NCI-H345 treated with DMSO at 0.1 percent for 48 hours (cell line): ENCODE measurements around the gene DNM1.

Experiments used
- DNase-seq: peaks from one replicate; lab custom pipeline; 2025; ENCODE audit not compliant: unreplicated experiment; lab: John Stamatoyannopoulos, UW

The DNM1 gene

DNA sequence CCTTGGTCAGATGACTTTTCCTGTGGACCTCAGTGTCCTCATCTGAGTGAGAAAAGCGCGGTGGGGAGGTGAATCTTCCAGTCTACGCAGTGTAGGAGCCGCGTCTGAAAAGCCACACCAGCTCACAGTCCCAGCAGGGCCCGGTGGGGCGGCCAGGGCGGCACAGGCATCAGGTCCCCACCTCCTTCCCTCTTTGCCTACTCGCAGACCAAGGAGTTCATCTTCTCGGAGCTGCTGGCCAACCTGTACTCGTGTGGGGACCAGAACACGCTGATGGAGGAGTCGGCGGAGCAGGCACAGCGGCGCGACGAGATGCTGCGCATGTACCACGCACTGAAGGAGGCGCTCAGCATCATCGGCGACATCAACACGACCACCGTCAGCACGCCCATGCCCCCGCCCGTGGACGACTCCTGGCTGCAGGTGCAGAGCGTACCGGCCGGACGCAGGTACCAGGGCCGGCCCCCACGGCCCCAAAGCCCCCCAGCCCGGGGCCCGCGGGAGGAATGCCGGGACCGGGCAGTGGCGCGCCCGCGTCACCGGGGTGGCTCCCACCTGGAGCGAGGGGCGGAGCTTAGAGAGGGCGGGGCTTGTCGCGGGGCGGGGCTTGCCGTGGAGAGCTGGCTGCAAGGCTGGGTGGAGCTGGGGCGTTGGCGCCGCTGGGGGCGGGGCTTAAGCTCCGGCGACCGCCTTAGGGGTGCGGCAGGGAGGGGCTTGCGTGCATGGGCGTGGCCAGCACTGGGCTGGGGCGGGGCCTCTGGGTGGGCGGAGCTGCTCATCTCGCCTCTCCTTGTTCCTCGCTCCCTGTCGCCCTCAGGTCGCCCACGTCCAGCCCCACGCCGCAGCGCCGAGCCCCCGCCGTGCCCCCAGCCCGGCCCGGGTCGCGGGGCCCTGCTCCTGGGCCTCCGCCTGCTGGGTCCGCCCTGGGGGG is 47.0 kb downstream of the DNM1 start:
- DNase-seq, result no peak

DNA sequence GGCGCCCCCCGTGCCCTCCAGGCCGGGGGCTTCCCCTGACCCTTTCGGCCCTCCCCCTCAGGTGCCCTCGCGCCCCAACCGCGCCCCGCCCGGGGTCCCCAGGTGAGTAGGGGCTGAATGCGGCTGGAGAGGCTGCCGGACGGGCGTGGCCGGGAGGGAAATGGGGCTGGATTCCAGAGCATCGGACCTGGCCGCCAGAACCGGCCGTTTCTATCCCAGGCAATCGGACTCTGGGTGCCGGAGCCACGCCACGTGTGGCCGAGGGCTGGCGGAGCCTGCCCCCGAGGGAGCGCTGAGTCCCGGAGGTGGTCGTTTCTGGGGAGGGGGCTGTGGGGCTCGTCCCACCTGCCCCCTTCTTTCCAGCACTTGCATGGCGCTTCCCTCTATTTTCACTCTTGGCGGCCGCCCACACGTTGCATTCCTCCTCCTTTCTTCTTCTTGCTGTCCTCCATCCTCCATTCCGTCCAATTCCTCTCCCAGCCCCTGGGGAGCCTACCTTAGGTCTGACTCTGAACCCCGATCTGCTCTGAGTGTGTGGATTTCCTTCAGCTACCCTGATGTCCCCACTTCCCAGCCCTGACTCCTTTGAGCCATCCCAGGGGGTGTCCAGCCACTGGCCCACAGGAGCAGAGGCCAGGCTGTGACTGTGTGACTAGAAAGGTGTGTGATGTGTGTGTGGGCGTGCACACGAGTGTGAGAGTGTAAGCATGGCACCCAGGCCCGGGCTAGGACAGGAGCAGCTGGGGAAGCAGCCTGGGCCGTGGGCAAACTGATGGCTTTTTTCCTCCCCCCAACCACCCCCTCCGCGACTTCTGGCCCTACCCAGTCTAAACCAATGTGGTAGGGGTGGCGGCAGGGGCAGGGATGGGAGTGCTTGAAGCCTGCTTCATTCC is 47.9 kb downstream of the DNM1 start:
- DNase-seq, result no peak

DNA sequence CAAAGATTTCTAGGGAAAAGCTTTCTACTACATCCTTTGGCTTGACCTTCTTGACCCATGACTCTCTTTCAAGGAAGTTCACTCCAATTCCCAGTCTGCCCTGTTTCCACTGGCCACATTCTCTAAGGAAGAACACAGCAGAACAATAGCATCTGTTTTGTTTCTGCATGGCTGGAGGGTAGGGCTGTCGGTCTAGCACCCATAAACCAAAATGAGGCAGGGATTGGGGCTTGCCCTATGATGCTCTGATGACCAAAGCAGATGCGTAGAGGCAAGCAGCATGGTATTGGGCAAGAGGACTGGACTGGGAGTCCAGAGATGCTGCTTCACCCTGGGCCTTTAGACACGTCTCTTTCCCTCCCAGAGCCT is 48.5 kb downstream of the DNM1 start:
- no peak for DNase-seq

- no peak for DNase-seq
Measured at GRCh38 chr9:128252317-128253139, 49.3 kb downstream of the DNM1 start.

DNA sequence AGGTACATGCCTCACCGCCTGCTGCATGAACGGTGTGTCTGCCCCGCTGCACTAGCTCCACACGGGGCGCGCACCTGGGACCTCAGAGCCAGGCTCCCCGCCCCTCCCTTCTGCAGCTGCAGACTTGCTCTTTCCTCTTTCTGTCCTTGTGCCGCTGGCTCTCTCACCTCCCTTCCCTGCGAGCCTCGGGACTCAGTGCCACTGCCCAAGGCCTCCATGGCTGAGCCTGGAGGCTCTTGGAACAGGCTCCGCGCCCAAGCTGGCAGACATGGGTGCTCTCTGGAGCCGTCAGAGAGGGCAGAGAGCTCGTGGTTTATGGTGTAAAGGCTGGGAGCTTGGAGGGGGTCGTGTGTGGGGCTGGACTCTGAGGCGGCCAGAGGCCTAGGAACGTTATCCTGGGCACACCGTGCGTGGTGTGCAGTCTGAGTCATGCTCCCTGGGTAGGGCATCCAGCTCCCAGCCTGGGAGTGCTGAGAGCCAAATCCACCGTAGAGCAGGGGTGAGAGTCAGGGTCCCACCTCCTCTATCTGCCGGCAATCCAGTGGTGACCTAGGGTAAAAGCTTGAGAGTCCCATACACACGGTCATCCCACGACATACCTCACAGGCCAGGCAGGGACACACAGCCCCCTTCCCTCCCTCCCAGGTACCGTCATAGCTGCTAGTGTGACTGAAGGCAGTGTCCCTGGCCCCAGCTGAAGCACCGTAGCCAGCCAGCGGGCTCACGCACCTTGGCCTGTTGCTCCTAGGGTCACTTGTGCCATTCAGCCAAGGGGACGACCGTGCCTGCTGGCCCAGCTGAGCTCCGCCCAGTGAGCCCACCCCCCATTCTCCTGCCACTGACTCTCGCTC is 50.2 kb downstream of the DNM1 start:
- no peak for DNase-seq

GRCh38 chr9:128253991-128254346 is 50.8 kb downstream of the DNM1 start:
- no peak for DNase-seq

- DNase-seq, result no peak
Measured at GRCh38 chr9:128254362-128254761, 51.2 kb downstream of the DNM1 start.

DNA sequence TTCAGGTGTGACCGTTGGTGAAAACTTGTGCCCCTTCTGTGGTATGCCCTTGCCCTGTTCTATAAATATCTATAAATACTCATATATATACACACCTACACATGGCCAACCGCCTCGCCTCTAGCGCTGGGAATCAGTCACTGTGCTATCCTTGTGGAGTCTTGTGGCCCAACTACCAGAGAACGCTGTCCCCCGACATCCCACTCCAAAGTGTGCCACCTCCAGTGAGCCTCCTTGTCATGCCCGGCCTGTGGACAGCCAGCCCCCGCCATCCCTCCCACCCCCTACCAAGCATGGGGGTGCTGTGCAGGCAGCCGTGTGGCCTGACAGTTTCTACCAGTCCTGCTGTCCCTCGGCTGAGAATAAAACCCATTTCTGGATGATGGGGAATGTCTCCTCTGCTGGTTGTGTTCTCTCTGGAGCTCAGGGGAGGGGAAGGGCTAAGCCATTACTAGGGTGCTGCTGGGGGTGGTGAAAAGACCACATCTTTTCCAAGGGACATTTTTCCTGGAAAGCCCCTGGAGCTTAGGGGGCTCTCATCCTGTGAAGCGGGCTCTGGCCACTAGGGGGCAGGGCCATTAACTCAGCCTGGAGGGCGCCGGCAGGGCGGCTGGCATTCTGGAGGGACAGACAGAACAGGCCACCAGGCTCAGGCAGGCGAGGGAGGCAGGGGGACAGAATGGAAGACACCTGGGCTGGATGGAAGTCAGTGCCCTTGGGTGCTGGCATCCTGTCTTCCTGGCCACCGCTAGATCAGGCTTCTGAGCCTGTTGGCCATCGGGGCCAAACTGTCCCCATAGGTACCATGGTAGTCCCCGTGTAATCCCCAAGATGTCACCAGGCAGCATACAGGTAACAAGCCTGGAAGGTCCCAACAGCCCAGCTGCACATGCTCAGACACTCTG is 51.9 kb downstream of the DNM1 start:
- DNase-seq, result no peak

GRCh38 chr9:128257086-128257825 is 54.1 kb downstream of the DNM1 start:
- no peak for DNase-seq

DNA sequence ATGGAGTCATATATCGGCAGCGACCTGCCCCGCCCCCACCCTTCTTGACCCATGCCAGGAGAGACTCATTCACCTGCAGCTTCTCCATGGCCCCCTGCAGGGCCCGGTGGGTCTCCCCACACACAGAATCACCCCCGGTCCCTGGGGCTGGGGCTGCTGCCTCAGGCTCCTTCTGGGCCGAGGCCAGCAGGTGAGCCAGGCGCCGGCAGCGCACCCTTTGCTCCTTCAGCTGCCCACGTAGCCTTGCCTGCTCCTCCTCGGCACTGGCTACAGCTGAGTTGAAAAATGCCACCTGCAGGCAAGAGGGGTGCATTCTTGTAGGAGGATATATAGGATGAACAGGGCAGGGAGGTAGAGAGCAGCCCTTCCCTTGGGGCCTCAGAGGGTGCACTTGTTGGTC is 54.7 kb downstream of the DNM1 start:
- DNase-seq, result no peak

DNA sequence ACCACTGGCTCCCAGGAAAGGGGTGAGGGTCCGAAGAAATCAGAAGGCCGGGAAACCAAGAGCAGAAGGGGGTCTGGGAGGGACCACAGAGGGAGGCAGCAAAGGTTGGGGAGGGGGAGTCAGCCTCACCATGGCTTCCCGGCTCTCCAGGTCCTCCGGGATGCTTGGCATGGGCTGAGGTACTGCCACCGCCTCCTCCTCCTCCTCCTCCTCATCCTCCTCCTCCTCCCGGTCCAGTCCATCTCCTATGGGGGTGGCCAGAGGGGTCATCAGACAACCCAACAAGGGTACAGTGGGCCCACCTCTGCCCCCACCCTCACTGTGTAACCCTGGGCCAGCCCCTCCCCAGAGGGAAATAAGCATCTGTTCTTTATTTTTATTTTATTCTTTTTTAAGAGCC is 55.1 kb downstream of the DNM1 start:
- no peak for DNase-seq

DNA sequence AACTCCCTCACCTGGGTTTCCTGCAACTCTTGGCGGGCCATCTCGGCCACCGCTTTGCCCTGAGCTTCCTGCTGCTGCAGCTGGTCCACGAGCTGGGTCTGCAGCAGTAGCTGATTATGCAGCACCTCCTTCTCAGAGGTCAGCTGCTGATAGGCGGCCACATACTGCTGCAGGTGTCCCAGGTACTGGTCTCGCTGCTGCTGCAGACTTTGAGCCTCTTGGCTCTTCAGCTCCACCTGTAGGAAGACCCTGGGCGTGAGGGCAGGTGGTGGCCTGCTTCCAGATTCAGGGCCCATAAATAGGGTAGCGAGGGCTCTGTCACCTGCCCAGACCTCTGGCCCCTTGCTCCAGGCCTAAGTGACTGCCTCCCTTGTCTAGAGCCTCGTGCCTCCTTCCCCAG is 56.0 kb downstream of the DNM1 start:
- no peak for DNase-seq

DNA sequence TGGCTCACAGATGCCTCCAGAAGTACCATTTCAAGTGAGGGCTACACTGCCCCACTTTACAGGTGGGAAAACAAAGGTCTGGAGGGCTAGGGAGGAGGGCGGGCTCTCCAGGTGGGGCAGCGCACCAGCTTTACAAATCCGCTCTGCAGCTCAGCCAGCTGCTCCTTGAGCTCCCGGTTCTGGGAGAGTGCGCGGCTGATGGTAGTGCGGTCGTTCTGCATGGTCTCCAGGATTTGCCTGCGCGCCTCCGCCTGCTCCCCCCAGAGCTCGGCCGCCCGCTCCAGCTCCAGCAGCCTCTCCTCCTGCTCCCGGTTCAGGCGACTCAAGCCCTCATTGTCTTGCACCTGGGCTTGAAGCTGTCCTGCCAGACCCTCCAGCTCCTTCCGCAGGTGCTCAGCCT is 57.2 kb downstream of the DNM1 start:
- DNase-seq, result no peak

DNA sequence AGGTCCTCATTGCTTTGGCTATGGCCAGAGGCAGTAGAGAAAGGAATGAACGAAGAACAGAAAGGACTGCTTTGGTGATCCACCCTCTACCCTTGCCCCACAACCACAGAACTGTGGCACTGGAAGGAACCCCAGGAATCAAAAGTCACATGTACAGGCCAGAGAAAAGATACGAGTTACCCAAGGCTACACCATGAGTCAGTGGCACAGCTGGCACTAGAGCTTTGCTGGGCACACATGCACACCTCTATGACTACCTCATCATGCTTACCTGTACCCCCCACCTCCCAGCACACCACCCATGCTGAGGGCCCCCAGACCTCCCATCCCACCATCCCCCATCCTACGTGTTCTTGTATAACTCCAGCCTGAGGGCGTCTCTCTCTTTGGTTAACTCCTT is 59.5 kb downstream of the DNM1 start:
- DNase-seq, result no peak

GRCh38 chr9:128265348-128265847 is 62.2 kb downstream of the DNM1 start:
- DNase-seq, result no peak

GRCh38 chr9:128266868-128267590 is 63.9 kb downstream of the DNM1 start:
- no peak for DNase-seq

DNA sequence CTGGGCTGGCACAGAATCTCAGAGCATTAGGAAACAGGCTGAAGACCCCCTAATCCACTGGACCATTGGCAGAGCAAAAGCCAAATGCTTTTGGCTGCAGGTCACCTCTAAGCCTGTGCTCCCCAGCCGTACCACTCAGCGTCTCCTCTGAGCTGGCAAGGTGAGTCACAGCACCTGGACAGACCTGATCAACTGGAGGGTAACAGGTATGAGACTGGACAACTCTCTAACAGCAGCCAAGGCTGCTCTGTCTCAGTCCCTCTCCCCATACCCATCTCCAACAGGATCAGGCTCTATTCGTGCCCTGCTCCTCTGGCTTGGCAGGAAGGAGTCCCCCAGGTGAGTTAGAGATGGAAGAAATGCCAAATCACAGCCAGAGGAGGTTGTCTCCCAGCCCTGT is 67.9 kb downstream of the DNM1 start:
- DNase-seq, result no peak

DNA sequence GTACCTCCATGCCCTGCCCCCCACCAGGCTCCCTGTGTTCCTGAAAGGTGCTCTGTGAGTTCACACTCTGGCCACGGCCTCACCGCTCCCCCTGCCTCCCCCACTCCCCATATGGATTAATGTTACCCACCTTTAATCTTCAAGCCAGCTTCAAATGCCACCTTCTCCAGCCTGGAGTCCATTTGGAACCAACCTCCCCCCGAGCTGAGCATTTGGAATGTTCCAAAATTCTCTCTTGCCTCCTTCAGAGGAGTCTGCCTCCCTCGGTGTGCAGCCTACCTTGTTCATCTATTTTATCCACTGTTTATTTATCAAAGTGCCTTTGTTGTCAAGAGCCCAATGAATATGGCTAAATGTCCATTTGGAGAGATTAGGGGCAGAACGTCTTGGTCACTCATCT is 68.3 kb downstream of the DNM1 start:
- no peak for DNase-seq
